H9 (cell line): ENCODE data around the gene ITPK1. TPM values are rescaled to one million over a fixed set of nuclear protein-coding genes. Genes with fewer than 3 reads are reported as not detected.

Source experiments
- DNase-seq: peaks from one replicate; pipeline ENCODE4 v3.0.0-alpha.2; 2017
- H2AFZ ChIP-seq: one replicate; pipeline ENCODE4 v1.6.1; 2013; ENCODE audit warnings: mild to moderate bottlenecking, low read length, control low read depth, moderate library complexity
- H2AK5ac ChIP-seq: 2 replicates; pipeline ENCODE4 v1.6.1; 2013; ENCODE audit warnings: low read length, control low read depth, mixed read lengths; ENCODE audit not compliant: insufficient read length
- H2BK120ac ChIP-seq: one replicate; pipeline ENCODE4 v1.6.1; 2013; ENCODE audit warnings: low read depth, mild to moderate bottlenecking, low read length, control low read depth, inconsistent platforms; ENCODE audit not compliant: poor library complexity, severe bottlenecking
- H2BK12ac ChIP-seq: 2 replicates; pipeline ENCODE4 v1.6.1; 2013; ENCODE audit warnings: low read length, control low read depth, mixed read lengths, low read depth; ENCODE audit not compliant: insufficient read length
- H2BK15ac ChIP-seq: 2 replicates; pipeline ENCODE4 v1.6.1; 2013; ENCODE audit warnings: low read depth, low read length, control low read depth
- H2BK20ac ChIP-seq: one replicate; pipeline ENCODE4 v1.6.1; 2013; ENCODE audit warnings: low read depth, mild to moderate bottlenecking, low read length, control low read depth, inconsistent platforms; ENCODE audit not compliant: poor library complexity, severe bottlenecking
- H2BK5ac ChIP-seq: 2 replicates; pipeline ENCODE4 v1.6.1; 2013; ENCODE audit warnings: low read length, control low read depth, mixed read lengths; ENCODE audit not compliant: insufficient read length
- H3K14ac ChIP-seq: 2 replicates; pipeline ENCODE4 v1.6.1; 2013; ENCODE audit warnings: low read length, control low read depth; ENCODE audit not compliant: insufficient read depth
- H3K18ac ChIP-seq: 2 replicates; pipeline ENCODE4 v1.6.1; 2013; ENCODE audit warnings: low read depth, mild to moderate bottlenecking, mixed read lengths, low read length, control low read depth; ENCODE audit not compliant: insufficient read length
- H3K23ac ChIP-seq: 2 replicates; pipeline ENCODE4 v1.6.1; 2013; ENCODE audit warnings: low read length, control low read depth, mixed read lengths, low read depth; ENCODE audit not compliant: insufficient read length
- H3K23me2 ChIP-seq: 2 replicates; pipeline ENCODE4 v1.6.1; 2013; ENCODE audit warnings: low read depth, mild to moderate bottlenecking, mixed read lengths, low read length, control low read depth; ENCODE audit not compliant: insufficient read length, poor library complexity, severe bottlenecking
- H3K27ac ChIP-seq: 2 replicates; pipeline ENCODE4 v1.5.1; 2013; ENCODE audit warnings: low read length, control low read depth, mixed read lengths, low read depth; ENCODE audit not compliant: insufficient read length
- H3K27me3 ChIP-seq: 2 replicates; pipeline ENCODE4 v1.6.1; 2013; ENCODE audit warnings: low read length, control low read depth, inconsistent platforms; ENCODE audit not compliant: insufficient read depth
- H3K4ac ChIP-seq: 2 replicates; pipeline ENCODE4 v1.6.1; 2013; ENCODE audit warnings: low read depth, mild to moderate bottlenecking, control low read depth, inconsistent platforms, low read length, moderate library complexity
- H3K4me1 ChIP-seq: 2 replicates; pipeline ENCODE4 v1.6.1; 2013; ENCODE audit warnings: low read length, control low read depth, inconsistent platforms; ENCODE audit not compliant: insufficient read depth
- H3K4me2 ChIP-seq: 2 replicates; pipeline ENCODE4 v1.6.1; 2013; ENCODE audit warnings: low read length, control low read depth, mixed read lengths; ENCODE audit not compliant: insufficient read length, insufficient read depth
- H3K56ac ChIP-seq: 2 replicates; pipeline ENCODE4 v1.6.1; 2013; ENCODE audit warnings: low read depth, mild to moderate bottlenecking, mixed read lengths, low read length, control low read depth; ENCODE audit not compliant: insufficient read length
- H3K79me1 ChIP-seq: 2 replicates; pipeline ENCODE4 v1.6.1; 2013; ENCODE audit warnings: low read depth, mild to moderate bottlenecking, moderate library complexity, low read length, control low read depth, inconsistent platforms; ENCODE audit not compliant: insufficient read depth, poor library complexity, severe bottlenecking
- H3K79me2 ChIP-seq: 2 replicates; pipeline ENCODE4 v1.6.1; 2013; ENCODE audit warnings: low read length, control low read depth, inconsistent platforms; ENCODE audit not compliant: insufficient read depth
- H3K9ac ChIP-seq: 2 replicates; pipeline ENCODE4 v1.6.1; 2013; ENCODE audit warnings: low read length, control low read depth, mixed read lengths; ENCODE audit not compliant: insufficient read length; ENCODE audit errors: extremely low read depth
- H3K9me3 ChIP-seq: one replicate; pipeline ENCODE4 v1.6.1; 2013; ENCODE audit warnings: low read depth, low read length, inconsistent platforms; ENCODE audit not compliant: control insufficient read depth
- H3T11ph ChIP-seq: one replicate; pipeline ENCODE4 v1.6.1; 2013; ENCODE audit warnings: mild to moderate bottlenecking, low read length, control low read depth, inconsistent platforms
- H4K20me1 ChIP-seq: one replicate; pipeline ENCODE4 v1.6.1; 2013; ENCODE audit not compliant: control insufficient read depth, insufficient read length, insufficient read depth
- H4K5ac ChIP-seq: 2 replicates; pipeline ENCODE4 v1.6.1; 2013; ENCODE audit warnings: low read depth, mild to moderate bottlenecking, mixed read lengths, low read length, control low read depth; ENCODE audit not compliant: insufficient read length
- H4K8ac ChIP-seq: replicated peaks from 2 replicates; pipeline ENCODE4 v1.6.1; 2013; ENCODE audit warnings: low read length, control low read depth, mixed read lengths, low read depth; ENCODE audit not compliant: insufficient read length
- H4K91ac ChIP-seq: 2 replicates; pipeline ENCODE4 v1.6.1; 2013; ENCODE audit warnings: low read depth, mild to moderate bottlenecking, moderate library complexity, mixed read lengths, low read length, control low read depth; ENCODE audit not compliant: insufficient read length
- H3K27ac Mint-ChIP-seq, 3 experiments: 2 replicates in 2 of 3; 3 replicates in 1 of 3; pipeline ENCODE4 v1.8.0; 2020 to 2021; ENCODE audit warnings: mixed read lengths in 3 of 3, mild to moderate bottlenecking in 1 of 3, moderate library complexity in 1 of 3
- H3K27me3 Mint-ChIP-seq: 2 replicates; pipeline ENCODE4 v1.8.0; 2021; ENCODE audit warnings: low read depth, mild to moderate bottlenecking, moderate library complexity, mixed read lengths
- H3K36me3 Mint-ChIP-seq, 3 experiments: 2 replicates in 2 of 3; 3 replicates in 1 of 3; pipeline ENCODE4 v1.8.0; 2020 to 2021; ENCODE audit warnings: low read depth in 3 of 3, mixed read lengths in 3 of 3; ENCODE audit not compliant: insufficient read depth in 1 of 3
- H3K4me1 Mint-ChIP-seq, 2 experiments: 2 replicates each; pipeline ENCODE4 v1.8.0; 2020; ENCODE audit warnings: mixed read lengths in 2 of 2
- H3K4me3 Mint-ChIP-seq, 2 experiments: 2 replicates in 1 of 2; 3 replicates in 1 of 2; pipeline ENCODE4 v1.8.0; 2020 to 2021; ENCODE audit warnings: mild to moderate bottlenecking in 2 of 2, mixed read lengths in 2 of 2, moderate library complexity in 1 of 2
- H3K9me3 Mint-ChIP-seq, 2 experiments: 2 replicates in 1 of 2; 3 replicates in 1 of 2; pipeline ENCODE4 v1.8.0; 2020; ENCODE audit warnings: mild to moderate bottlenecking in 2 of 2, mixed read lengths in 2 of 2, moderate library complexity in 1 of 2
- WGBS: extraction: QIAGEN DNeasy Blood & Tissue Kit; methylation state at CpG from one replicate; pipeline ENCODE4 v1.1.7; 2013; ENCODE audit warnings: missing lambda C conversion rate, low lambda C conversion rate, mixed read lengths; ENCODE audit not compliant: insufficient read length; ENCODE audit errors: extremely low coverage; 5-methylcytosine and 5-hydroxymethylcytosine counted together
- total RNA-seq: library from RNA; stranded (reverse); gene quantifications from 2 replicates; pipeline ENCODE4 v1.2.1, GENCODE V29; 2021
- TF ChIP-seq, protein P1 (sequence below): fragments of 200-600 bp; sonication (generic); conservative IDR thresholded peaks from 3 replicates; pipeline ENCODE4 v1.8.0; 2021; ENCODE audit warnings: antibody characterized with exemption, mild to moderate bottlenecking

Gene ITPK1
- total RNA-seq, 1 experiment from 2014 or later = 92.7 TPM

DNA sequence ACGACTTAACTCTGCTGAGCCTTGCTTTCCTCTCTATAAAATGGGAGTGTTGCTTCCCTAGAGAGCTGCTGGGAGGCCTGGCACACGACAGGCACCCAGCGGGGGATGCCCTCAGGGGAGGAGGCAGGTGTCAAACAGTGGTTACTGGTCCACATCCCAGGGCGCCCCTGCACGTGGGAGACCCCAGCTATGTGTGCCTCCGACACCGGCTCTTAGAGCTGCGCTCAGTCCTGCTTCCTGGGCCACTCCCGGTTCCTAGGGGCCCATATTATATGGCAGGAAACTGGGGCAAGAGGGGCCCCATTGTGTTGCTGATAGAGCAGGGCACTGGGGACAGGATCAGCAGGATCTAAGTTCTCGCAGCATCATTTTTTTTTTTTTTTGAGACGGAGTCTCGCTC, 145.5 kb downstream of the ITPK1 start:
- Histone ChIP-seq H3K79me2 (peaks cover 6% of the 10 kb centered on the region; the same call in 1 of the 2 replicates), H2AK5ac (no peak overlapping the region)

More for the DNA sequence above, 145.5 kb downstream of the ITPK1 start:
- no CpG with 5 or more reads among the region's 12 CpGs for WGBS
- no peak overlapping the region for H3K27ac Mint-ChIP-seq
- Histone ChIP-seq H3K9ac (no peak overlapping the region), H3K9me3 (no peaks in the 10 kb centered on the region), H2BK5ac (no peak overlapping the region), H3K79me1 (peaks cover 3% of the 10 kb centered on the region), H3K23me2 (no peaks in the 10 kb centered on the region), H2BK12ac (no peak overlapping the region), H3K18ac (no peak overlapping the region), H4K20me1 (no peaks in the 10 kb centered on the region), H2BK15ac (no peak overlapping the region), H2AFZ (no peak overlapping the region), H2BK20ac (no peak overlapping the region), H3K27me3 (no peaks in the 10 kb centered on the region), H3K4ac (no peak overlapping the region), H3K23ac (no peak overlapping the region), H4K91ac (no peak overlapping the region), H3K4me1 (peaks cover 5% of the 10 kb centered on the region; the same call in 1 of the 2 replicates), H4K8ac (no peak overlapping the region), H3K27ac (no peak overlapping the region), H3K56ac (no peak overlapping the region), H3K4me2 (no peak overlapping the region), H3T11ph (no peak overlapping the region), H3K14ac (no peak overlapping the region), H2BK120ac (no peak overlapping the region), H4K5ac (no peak overlapping the region)
- no peak overlapping the region for H3K4me3 Mint-ChIP-seq
- H3K27me3 Mint-ChIP-seq = no peaks in the 10 kb centered on the region
- H3K4me1 Mint-ChIP-seq = peaks cover 26 to 33% of the 10 kb centered on the region in 2 experiments
- peaks cover 0 to 10% of the 10 kb centered on the region in 2 experiments; a peak in 4 of 5 replicates for H3K9me3 Mint-ChIP-seq
- TF ChIP-seq, protein P1, sequence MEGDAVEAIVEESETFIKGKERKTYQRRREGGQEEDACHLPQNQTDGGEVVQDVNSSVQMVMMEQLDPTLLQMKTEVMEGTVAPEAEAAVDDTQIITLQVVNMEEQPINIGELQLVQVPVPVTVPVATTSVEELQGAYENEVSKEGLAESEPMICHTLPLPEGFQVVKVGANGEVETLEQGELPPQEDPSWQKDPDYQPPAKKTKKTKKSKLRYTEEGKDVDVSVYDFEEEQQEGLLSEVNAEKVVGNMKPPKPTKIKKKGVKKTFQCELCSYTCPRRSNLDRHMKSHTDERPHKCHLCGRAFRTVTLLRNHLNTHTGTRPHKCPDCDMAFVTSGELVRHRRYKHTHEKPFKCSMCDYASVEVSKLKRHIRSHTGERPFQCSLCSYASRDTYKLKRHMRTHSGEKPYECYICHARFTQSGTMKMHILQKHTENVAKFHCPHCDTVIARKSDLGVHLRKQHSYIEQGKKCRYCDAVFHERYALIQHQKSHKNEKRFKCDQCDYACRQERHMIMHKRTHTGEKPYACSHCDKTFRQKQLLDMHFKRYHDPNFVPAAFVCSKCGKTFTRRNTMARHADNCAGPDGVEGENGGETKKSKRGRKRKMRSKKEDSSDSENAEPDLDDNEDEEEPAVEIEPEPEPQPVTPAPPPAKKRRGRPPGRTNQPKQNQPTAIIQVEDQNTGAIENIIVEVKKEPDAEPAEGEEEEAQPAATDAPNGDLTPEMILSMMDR = no peak
- no peak for DNase-seq
- peaks cover 7 to 9% (median 9%) of the 10 kb centered on the region in 3 experiments for H3K36me3 Mint-ChIP-seq
